ENCODE results near the gene FLNC.

FLNC gene

GRCh38 chr7:128801003-128801402, 29.2 kb upstream of the FLNC start:
- CTCF ChIA-PET: no interaction called here
- TF ChIP-seq HDGF (IDR thresholded peaks at IDR 0.05; ENCODE audit: borderline replicate concordance) (no peak), FOXK2 (IDR thresholded peaks at IDR 0.05) (no peak), BHLHE40 (IDR thresholded peaks at IDR 0.05; ENCODE audit: borderline replicate concordance) (no peak), NFRKB (IDR thresholded peaks at IDR 0.05) (no peak), TARDBP (IDR thresholded peaks at IDR 0.05) (no peak), FOXM1 (IDR thresholded peaks at IDR 0.05; ENCODE audit: borderline replicate concordance) (no peak), SUZ12 (IDR thresholded peaks at IDR 0.05) (no peak), LEF1 (IDR thresholded peaks at IDR 0.05; ENCODE audit: borderline replicate concordance) (no peak), ELF4 (IDR thresholded peaks at IDR 0.05) (no peak), ARNT (IDR thresholded peaks at IDR 0.05) (no peak), L3MBTL2 (conservative IDR thresholded peaks at IDR 0.05) (no peak), FOXA1 (IDR thresholded peaks at IDR 0.05) (no peak), ZNF384 (IDR thresholded peaks at IDR 0.05) (no peak), SP1 (IDR thresholded peaks at IDR 0.05) (no peak), PKNOX1 (IDR thresholded peaks at IDR 0.05) (no peak), CTBP1 (IDR thresholded peaks at IDR 0.05; ENCODE audit: borderline replicate concordance) (no peak)
- POLR2A ChIA-PET: no interaction called here
- no peak for DNase-seq (ENCODE audit: extremely low spot score)

GRCh38 chr7:128801667-128802418, 28.4 kb upstream of the FLNC start:
- no peak for TF ChIP-seq NFRKB (IDR thresholded peaks at IDR 0.05)
- no peak for TF ChIP-seq SUZ12 (IDR thresholded peaks at IDR 0.05)
- ChIA-PET POLR2A (no interaction called here), CTCF (no interaction called here)
- DNase-seq (ENCODE audit: extremely low spot score): no peak

GRCh38 chr7:128804484-128804883, 25.7 kb upstream of the FLNC start:
- DNase-seq (ENCODE audit: extremely low spot score): no peak
- CTCF ChIA-PET: no interaction called here
- POLR2A ChIA-PET: no interaction called here
- TF ChIP-seq ZNF384 (IDR thresholded peaks at IDR 0.05): no peak
- no peak for TF ChIP-seq PKNOX1 (IDR thresholded peaks at IDR 0.05)
- TF ChIP-seq NFRKB (IDR thresholded peaks at IDR 0.05): no peak
- TF ChIP-seq SUZ12 (IDR thresholded peaks at IDR 0.05): no peak

GRCh38 chr7:128805225-128805624, 25.0 kb upstream of the FLNC start:
- no peak for TF ChIP-seq NFRKB (IDR thresholded peaks at IDR 0.05)
- TF ChIP-seq BHLHE40 (IDR thresholded peaks at IDR 0.05; ENCODE audit: borderline replicate concordance): no peak
- TF ChIP-seq SUZ12 (IDR thresholded peaks at IDR 0.05): no peak
- no peak for TF ChIP-seq FOXA1 (IDR thresholded peaks at IDR 0.05)
- TF ChIP-seq FOXM1 (IDR thresholded peaks at IDR 0.05; ENCODE audit: borderline replicate concordance): no peak
- TF ChIP-seq ELF4 (IDR thresholded peaks at IDR 0.05): no peak
- TF ChIP-seq L3MBTL2 (conservative IDR thresholded peaks at IDR 0.05): no peak
- no peak for TF ChIP-seq LEF1 (IDR thresholded peaks at IDR 0.05; ENCODE audit: borderline replicate concordance)
- no peak for TF ChIP-seq ZNF384 (IDR thresholded peaks at IDR 0.05)
- no peak for TF ChIP-seq TARDBP (IDR thresholded peaks at IDR 0.05)
- no peak for TF ChIP-seq SP1 (IDR thresholded peaks at IDR 0.05)
- TF ChIP-seq HDGF (IDR thresholded peaks at IDR 0.05; ENCODE audit: borderline replicate concordance): no peak
- no peak for TF ChIP-seq ARNT (IDR thresholded peaks at IDR 0.05)
- no peak for TF ChIP-seq FOXK2 (IDR thresholded peaks at IDR 0.05)
- no peak for TF ChIP-seq CTBP1 (IDR thresholded peaks at IDR 0.05; ENCODE audit: borderline replicate concordance)
- no peak for TF ChIP-seq PKNOX1 (IDR thresholded peaks at IDR 0.05)
- DNase-seq (ENCODE audit: extremely low spot score): no peak
- POLR2A ChIA-PET: no interaction called here
- CTCF ChIA-PET: no interaction called here

GRCh38 chr7:128807191-128807590, 23.0 kb upstream of the FLNC start:
- ChIA-PET CTCF (interaction anchor here (0.8 kb wide), 1 partner anchor 15 kb away, joined by 3 read pairs; the partner anchor contains the start of gene CCDC136), POLR2A (interaction anchor here (1.0 to 1.6 kb wide), 2 partner anchors 16 to 68 kb away, joined by 3 to 4 read pairs; partner anchors contain the start of genes CALU and CCDC136)
- DNase-seq (ENCODE audit: extremely low spot score): no peak
- TF ChIP-seq HDGF (IDR thresholded peaks at IDR 0.05; ENCODE audit: borderline replicate concordance) (no peak), FOXA1 (IDR thresholded peaks at IDR 0.05) (no peak), ARNT (IDR thresholded peaks at IDR 0.05) (no peak), SUZ12 (IDR thresholded peaks at IDR 0.05) (no peak), SP1 (IDR thresholded peaks at IDR 0.05) (no peak), TARDBP (IDR thresholded peaks at IDR 0.05) (no peak), NFRKB (IDR thresholded peaks at IDR 0.05) (no peak), BHLHE40 (IDR thresholded peaks at IDR 0.05; ENCODE audit: borderline replicate concordance) (no peak), CTBP1 (IDR thresholded peaks at IDR 0.05; ENCODE audit: borderline replicate concordance) (no peak)

GRCh38 chr7:128809363-128809762, 20.8 kb upstream of the FLNC start:
- POLR2A ChIA-PET: no interaction called here
- CTCF ChIA-PET: no interaction called here
- DNase-seq (ENCODE audit: extremely low spot score): no peak
- TF ChIP-seq ARNT (IDR thresholded peaks at IDR 0.05): no peak

GRCh38 chr7:128810473-128810872, 19.7 kb upstream of the FLNC start:
- CTCF ChIA-PET: no interaction called here
- DNase-seq (ENCODE audit: extremely low spot score): no peak
- TF ChIP-seq BHLHE40 (IDR thresholded peaks at IDR 0.05; ENCODE audit: borderline replicate concordance) (no peak), ARNT (IDR thresholded peaks at IDR 0.05) (no peak), FOXM1 (IDR thresholded peaks at IDR 0.05; ENCODE audit: borderline replicate concordance) (no peak), CTBP1 (IDR thresholded peaks at IDR 0.05; ENCODE audit: borderline replicate concordance) (no peak), SUZ12 (IDR thresholded peaks at IDR 0.05) (no peak), LEF1 (IDR thresholded peaks at IDR 0.05; ENCODE audit: borderline replicate concordance) (no peak), L3MBTL2 (conservative IDR thresholded peaks at IDR 0.05) (no peak), PKNOX1 (IDR thresholded peaks at IDR 0.05) (no peak)
- POLR2A ChIA-PET: no interaction called here
